Nucleus accumbens (tissue), 56 donors: ENCODE data around the gene KRT81.
"Not testable (repeated sequence)": the region's sequence is repeated elsewhere in the genome, so short reads cannot be mapped to it uniquely, and the experiment has no call there.

ENCODE experiments used
- DNase-seq, 56 donors: peaks; one replicate each; lab custom pipeline; 2025; lab: John Stamatoyannopoulos, UW

KRT81 gene

GRCh38 chr12:52300796-52301691 is 9.7 kb upstream of the KRT81 start:
- DNase-seq: no peak

DNA sequence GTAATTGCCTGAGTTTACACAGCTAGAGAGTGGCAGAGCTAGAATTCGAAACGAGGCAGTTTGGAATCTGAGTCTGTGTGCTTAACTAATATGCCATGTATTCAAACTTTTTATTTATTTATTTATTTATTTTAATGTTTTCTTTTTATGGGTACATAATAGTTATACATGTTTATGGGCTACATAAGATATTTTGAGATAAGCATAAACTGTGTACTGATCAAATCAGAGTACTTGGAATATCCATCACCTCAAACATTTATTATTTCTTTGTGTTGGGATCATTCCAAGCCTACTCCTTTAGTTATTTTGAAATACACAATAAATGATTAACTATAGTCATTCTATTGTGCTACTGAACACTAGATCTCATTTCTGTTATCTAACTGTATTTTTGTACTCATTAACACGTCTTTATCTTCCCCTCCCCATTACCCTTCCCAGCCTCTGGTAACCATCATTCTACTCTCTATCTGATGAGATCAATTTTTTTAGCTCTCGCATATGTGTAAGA is 7.4 kb upstream of the KRT81 start:
- DNase-seq: no peak

DNA sequence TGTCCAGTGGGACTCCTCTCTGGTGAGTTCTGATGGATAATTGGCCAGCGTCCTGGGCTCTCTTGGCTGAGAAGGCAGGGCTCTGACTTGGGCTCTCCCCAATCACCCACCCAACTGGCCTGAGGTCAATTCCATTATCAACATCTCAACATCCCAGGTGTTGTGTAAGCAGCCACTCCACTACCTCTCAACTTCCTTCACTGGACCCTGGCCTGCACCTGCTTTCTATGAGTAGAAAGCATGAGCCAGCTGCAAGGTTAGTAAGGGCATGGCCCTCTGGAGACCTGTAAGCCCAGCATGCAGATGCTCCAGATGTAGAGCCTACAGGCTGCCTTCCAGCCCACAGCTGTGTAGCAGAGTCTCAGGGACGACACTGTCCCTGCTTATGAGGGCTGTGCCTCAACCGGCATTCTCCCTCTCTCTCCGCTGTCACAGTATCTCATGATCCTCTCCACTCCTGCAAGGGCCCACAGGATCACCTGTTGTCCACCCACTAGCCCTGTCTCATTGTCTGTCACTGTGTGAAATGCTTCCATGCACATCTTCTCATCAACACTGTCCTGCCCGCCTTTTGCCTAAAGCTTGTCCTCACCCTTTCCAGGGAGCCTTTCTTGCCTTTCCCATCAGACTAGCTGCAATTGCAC is 5.4 kb upstream of the KRT81 start:
- DNase-seq: no peak

DNA sequence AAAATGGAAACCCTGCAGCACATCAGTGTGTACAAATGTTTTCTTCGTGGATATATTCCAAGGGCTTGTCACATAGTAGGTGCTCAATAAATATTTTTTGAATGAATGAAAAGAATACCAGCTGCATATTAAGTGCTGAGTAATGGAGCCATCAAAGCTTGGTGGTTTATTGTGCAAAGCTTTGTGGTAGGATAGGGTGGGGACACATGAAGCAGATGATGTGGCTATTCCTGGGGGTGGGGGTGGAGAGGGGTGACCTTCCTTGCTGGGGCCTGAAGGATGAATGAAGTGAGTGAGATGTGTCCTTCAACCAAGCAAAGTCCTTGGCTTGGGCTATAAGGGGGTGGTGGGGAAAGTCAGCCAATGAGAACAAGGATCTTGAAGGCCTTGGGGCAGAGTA is 4.3 kb upstream of the KRT81 start:
- no peak for DNase-seq

GRCh38 chr12:52294803-52295202 is 3.5 kb upstream of the KRT81 start:
- DNase-seq: no peak

DNA sequence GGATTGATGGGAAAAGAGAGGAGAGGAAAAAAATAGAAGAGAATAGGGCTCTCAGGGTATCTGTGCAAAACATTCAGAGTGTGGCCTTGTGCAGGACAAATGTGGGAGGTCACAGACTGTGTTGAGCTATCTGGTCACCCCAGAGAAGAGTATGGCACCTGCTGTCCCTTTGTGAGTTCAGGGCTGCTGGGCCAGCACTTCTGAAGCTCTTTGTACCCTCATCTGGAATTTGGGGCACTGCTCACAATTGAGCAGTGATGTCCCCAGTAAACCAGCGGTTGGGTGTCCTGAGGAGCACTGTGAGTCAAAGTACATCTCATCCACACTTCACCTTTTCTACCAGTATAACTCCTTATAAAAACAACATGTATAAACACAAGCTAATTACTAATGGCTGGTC is 2.6 kb upstream of the KRT81 start:
- no peak for DNase-seq

DNA sequence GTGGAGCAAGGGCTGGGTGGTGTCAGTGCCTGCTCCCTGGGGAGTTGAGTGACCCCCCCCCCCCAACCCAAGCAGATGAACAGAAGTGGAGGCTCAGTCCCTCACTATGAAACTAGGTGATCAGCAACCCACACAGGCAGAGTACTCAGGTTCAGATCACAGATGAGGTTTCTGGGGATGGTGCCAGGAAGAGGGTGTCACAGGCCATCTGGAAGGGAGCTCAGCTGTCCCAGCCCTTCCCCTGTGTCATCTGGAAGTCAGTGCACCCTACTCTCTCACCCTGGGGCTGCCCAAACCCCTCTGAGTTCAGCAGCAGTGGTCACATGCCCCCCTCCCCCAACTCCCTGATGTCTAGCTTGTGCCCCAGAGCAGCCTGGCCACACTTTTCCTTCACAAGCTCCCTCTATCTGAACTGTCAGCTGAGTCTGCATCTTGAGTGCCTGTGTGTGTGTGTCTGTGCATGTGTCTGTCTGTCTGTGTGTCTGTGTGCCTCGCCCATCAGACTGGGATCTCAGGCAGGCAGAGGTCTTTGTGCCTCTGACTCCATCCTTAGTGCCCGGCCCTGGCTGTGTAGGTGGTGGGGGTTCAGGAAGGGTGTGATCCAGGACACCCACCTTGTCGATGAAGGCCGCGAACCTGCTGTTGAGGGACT is 725 bp downstream of the KRT81 start:
- not testable (repeated sequence) for DNase-seq

- not testable (repeated sequence) for DNase-seq
These were observed 3.2 kb downstream of the KRT81 start for GRCh38 chr12:52287816-52288805.

- DNase-seq: not testable (repeated sequence)
These were observed 4.2 kb downstream of the KRT81 start for GRCh38 chr12:52286857-52287785.

- DNase-seq: no peak
These were observed 5.3 kb downstream of the KRT81 start for GRCh38 chr12:52285851-52286530.

GRCh38 chr12:52285172-52285745 is 6.1 kb downstream of the KRT81 start:
- DNase-seq: no peak

- no peak for DNase-seq
These were observed 6.7 kb downstream of the KRT81 start for GRCh38 chr12:52284562-52285171.

DNA sequence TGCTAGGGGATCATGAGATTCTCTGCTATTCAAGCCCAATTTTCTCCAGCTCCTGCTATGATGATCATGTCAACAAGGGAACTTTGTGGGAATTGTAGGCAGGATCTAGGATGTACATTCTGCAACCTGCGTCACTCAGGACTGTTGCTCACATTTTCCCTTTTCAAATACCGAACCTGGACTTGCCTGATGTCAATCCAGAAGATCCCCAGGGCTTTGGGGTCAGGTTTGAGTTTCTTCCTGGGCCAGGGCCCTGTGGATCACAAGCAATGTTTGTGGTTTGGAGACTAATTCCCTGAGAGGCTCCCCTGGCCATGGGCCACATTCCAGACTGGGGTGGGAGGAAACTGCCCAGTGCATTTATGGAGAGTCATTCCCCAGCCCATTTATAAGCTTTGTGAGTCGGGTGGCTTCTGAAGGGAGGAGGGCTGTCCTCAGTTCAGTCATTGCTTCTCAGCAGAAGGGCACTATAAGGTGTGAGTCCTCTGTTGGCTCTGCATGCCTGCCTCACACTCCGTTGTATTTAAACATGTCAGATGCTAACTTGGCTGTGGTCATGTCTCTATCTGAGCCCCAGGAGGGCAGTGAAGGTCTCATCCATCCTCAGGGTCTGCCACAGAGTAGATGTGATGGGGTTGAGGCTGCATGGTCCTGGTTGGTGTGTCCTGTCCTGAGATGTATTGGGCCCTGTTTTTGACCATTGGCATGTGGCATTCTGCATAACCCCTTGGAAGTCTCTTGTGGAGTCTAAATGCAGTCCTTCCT is 10.4 kb downstream of the KRT81 start:
- no peak for DNase-seq

DNA sequence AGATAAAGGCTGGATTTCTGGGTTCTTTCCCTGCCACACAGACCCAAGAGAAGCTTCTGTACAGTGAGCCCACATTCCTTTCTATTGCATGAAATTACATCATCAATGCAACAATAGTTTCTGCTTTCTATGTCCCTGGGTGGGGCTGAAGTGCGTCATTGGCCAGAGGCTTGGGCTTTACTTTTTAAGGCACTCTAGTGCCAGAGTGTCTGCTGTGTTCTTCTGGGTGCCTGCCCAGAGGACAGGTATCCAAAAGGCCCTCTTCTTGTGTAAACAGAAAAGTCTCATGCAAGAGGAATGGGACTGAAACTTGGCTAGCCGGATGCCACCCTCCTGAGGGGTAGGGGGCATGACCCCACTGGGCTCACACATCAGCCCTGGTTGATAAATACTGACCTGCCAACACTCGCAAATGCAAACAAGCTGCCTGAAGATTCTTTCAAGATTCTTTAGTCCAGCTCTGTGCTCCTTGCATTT is 11.0 kb downstream of the KRT81 start:
- no peak for DNase-seq

- DNase-seq: no peak
These were observed 11.7 kb downstream of the KRT81 start for GRCh38 chr12:52279422-52280318.
